ENCODE measurements around the gene GTF2IRD1. TPM values are rescaled to one million over a fixed set of nuclear protein-coding genes. Genes with fewer than 3 reads are reported as not detected.
"Not testable (repeated sequence)": the region's sequence is repeated elsewhere in the genome, so short reads cannot be mapped to it uniquely, and the experiment has no call there.

GTF2IRD1 gene
- total and polyA plus RNA-seq, 3 donors from 2014 or later: 15.1 to 24.7 (median 22.4) TPM

DNA sequence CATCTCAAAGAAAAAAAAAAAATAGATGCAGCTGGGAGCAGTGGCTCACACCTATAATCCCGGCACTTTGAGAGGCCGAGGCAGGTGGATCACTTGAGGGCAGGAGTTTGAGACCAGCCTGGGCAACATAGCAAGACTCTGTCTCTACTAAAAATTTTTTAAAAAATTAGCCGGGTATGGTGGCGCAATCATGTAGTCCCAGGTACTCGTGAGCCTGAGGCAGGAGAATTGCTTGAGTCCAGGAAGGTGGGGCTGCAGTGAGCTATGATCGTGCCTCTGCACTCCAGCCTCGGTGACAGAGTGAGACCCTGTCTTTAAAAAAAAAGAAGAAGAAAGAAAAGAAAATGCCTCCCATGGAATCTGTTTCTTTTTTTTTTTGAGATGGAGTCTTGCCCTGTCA is 31.9 kb downstream of the GTF2IRD1 start:
- Histone ChIP-seq H3K27ac (no peak overlapping the region), H3K4me3 (no peak overlapping the region), H3K9me3 (no peaks in the 10 kb centered on the region), H3K27me3 (no peaks in the 10 kb centered on the region), H3K36me3 (ENCODE audit: low read depth, missing control alignments) (no peaks in the 10 kb centered on the region), H3K4me1 (peaks cover 14% of the 10 kb centered on the region)
- WGBS, 2 donors: 97 to 100% methylated on average over 7 of the region's 7 CpGs
- intact Hi-C loops (cut with DNase I; ENCODE audit: low total_unique reads): no loop called here
- no peak for DNase-seq
- no peak for TF ChIP-seq POLR2A (IDR thresholded peaks at IDR 0.05)
- TF ChIP-seq, protein P1, sequence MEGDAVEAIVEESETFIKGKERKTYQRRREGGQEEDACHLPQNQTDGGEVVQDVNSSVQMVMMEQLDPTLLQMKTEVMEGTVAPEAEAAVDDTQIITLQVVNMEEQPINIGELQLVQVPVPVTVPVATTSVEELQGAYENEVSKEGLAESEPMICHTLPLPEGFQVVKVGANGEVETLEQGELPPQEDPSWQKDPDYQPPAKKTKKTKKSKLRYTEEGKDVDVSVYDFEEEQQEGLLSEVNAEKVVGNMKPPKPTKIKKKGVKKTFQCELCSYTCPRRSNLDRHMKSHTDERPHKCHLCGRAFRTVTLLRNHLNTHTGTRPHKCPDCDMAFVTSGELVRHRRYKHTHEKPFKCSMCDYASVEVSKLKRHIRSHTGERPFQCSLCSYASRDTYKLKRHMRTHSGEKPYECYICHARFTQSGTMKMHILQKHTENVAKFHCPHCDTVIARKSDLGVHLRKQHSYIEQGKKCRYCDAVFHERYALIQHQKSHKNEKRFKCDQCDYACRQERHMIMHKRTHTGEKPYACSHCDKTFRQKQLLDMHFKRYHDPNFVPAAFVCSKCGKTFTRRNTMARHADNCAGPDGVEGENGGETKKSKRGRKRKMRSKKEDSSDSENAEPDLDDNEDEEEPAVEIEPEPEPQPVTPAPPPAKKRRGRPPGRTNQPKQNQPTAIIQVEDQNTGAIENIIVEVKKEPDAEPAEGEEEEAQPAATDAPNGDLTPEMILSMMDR (IDR thresholded peaks at IDR 0.05): no peak

- WGBS, 2 donors: 94 to 95% methylated on average over 8 of the region's 8 CpGs
- H3K4me1 ChIP-seq; intact Hi-C loops (cut with DNase I; ENCODE audit: low total_unique reads): not testable (repeated sequence)
Measured at GRCh38 chr7:74488518-74489030, 34.9 kb downstream of the GTF2IRD1 start.

DNA sequence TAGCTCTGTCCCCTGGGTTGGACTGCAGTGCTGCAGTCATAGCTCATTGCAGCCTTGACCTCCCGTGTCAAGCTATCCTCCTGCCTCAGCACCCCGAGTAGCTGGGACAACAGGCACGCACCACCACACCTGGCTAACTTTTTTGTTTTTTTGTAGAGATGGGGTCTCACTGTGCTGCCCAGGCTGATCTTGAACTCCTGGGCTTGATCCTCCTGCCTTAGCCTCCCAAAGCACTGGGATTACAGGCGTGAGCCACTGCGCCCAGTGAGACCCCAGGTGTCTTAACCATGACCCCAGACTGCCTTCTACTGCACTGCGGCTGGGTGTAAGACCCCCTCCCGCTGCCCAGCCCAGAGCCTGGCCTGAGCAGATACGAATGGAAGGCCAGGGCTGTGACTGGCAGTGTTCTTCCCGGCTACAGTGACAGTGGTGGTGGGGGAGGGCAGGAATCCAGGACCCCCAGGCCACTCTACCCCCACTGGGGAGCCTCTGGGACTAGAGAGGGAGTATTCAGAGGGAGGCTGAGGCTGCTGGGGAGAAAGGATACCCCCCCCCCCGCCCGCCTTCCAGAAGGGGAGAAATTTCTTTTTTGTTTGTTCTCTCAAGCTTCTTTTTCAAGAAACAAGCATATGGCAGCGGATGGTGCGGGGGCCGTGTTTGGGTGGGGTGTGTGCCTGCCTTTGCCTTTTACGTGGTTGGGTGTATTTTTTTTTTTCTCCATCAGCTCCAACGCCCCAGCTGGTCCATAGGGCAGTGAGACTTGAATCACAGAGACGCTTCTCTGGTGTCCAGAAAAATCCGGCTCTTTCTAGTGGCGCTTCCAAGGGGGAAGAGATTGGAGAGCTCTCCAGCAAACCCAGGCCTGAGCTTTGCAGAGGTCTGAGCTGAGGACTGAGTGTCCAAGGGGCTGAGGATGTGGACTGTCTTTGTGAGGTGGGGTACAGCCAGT is 36.6 kb downstream of the GTF2IRD1 start:
- DNase-seq: no peak
- no peaks in the 10 kb centered on the region for H3K4me1 ChIP-seq
- no peak overlapping the region for H3K4me3 ChIP-seq
- 79 to 80% methylated on average over 17 to 19 of the region's 19 CpGs for WGBS, 2 donors
- H3K9me3 ChIP-seq: no peaks in the 10 kb centered on the region
- no peaks in the 10 kb centered on the region for H3K27me3 ChIP-seq
- no peaks in the 10 kb centered on the region for H3K36me3 ChIP-seq (ENCODE audit: low read depth, missing control alignments)
- no peak overlapping the region for H3K27ac ChIP-seq
- TF ChIP-seq POLR2A (IDR thresholded peaks at IDR 0.05): no peak
- TF ChIP-seq, protein P1 (IDR thresholded peaks at IDR 0.05): no peak
- intact Hi-C loops (cut with DNase I; ENCODE audit: low total_unique reads): no loop called here

More at GRCh38 chr7:74488518-74489030, 34.9 kb downstream of the GTF2IRD1 start:
- not testable (repeated sequence) for H3K27me3 ChIP-seq; H3K27ac ChIP-seq; H3K4me3 ChIP-seq; H3K9me3 ChIP-seq; H3K36me3 ChIP-seq (ENCODE audit: low read depth, missing control alignments); DNase-seq

DNA sequence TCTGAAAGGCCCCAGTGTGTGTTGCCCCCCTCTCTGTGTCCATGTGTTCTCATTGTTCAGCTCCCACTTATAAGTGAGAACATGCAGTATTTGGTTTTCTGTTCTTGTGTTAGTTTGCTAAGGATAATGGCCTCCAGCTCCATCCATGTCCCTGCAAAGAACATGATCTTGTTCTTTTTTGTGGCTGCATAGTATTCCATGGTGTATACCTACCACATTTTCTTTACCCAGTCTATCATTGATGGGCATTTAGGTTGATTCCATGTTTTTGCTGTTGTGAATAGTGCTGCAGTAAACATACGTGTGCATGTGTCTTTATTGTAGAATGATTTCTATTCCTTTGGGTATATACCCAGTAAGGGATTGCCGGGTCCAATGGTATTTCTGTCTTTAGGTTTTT is 37.8 kb downstream of the GTF2IRD1 start:
- H3K4me1 ChIP-seq; H3K27me3 ChIP-seq; intact Hi-C loops (cut with DNase I; ENCODE audit: low total_unique reads); H3K27ac ChIP-seq; H3K9me3 ChIP-seq; H3K36me3 ChIP-seq (ENCODE audit: low read depth, missing control alignments); DNase-seq; H3K4me3 ChIP-seq: not testable (repeated sequence)
- WGBS, 2 donors: 83 to 96% methylated on average over 2 of the region's 2 CpGs

GRCh38 chr7:74493295-74493694 is 39.6 kb downstream of the GTF2IRD1 start:
- Histone ChIP-seq H3K4me3 (no peak overlapping the region), H3K27ac (no peak overlapping the region), H3K27me3 (no peaks in the 10 kb centered on the region), H3K36me3 (ENCODE audit: low read depth, missing control alignments) (no peaks in the 10 kb centered on the region), H3K9me3 (no peaks in the 10 kb centered on the region), H3K4me1 (no peaks in the 10 kb centered on the region)
- intact Hi-C loops (cut with DNase I; ENCODE audit: low total_unique reads): no loop called here
- TF ChIP-seq, protein P1 (IDR thresholded peaks at IDR 0.05): no peak
- TF ChIP-seq POLR2A (IDR thresholded peaks at IDR 0.05): no peak
- WGBS, 2 donors: 93 to 99% methylated on average over 6 of the region's 6 CpGs
- no peak for DNase-seq

All from testis (tissue), 3 donors.